ENCODE measurements around the gene TMEM186. TPM values are rescaled to one million over a fixed set of nuclear protein-coding genes. Genes with fewer than 3 reads are reported as not detected.

The TMEM186 gene
- total RNA-seq, 1 donor from 2014 or later: 6.8 TPM

DNA sequence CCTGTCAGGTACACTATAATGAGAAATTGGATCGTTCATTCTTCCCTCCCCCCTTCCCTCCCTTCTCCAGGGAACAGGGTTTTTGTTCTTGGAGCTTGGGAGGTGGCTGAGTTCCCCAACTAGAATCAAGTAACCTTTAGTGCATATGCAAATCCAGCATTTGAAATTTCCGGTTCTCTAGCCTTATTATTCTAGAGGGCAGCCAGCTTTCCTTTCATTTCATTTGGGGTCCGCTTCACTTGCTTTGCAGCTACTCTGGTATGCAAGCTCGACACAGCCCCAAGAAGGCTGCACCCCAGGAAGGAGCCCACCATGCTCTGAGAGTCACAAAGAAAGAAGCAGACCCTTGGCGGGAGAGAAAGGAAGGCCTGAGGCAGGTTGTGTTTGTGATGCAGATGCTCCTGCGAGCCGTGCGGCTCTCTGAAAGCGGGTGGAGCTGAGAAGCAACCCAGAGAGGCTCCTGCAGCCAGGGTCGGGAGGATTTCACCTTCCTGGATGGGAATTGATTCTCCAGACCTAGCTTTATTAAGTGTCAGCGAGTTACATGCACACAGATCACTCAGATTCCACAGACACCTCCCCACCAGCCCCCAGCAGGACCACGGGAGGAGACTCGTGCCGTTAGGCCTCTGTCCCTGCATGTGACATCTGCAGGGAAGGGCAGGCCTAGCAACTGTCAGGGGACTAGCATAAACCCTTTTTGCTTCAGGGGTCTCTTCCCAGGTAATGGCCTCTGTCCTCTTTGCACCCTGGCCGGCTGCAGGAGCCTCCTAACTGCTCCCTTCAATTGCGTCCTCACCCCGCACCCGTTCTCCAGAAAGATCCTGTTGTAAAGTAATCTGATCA lies 34.7 kb upstream of the TMEM186 start:
- Histone ChIP-seq H3K9ac (ENCODE audit: low read depth in 1 of 3, low read length in 3 of 3) (no peak overlapping the region), H3K4me3 (ENCODE audit: low read length in 3 of 3) (no peak overlapping the region), H3K4me1 (ENCODE audit: control insufficient read depth in 3 of 3, insufficient read depth in 3 of 3, low read length in 3 of 3) (peaks cover 0 to 2% (median 0%) of the 10 kb centered on the region in 3 donors), H3K27me3 (ENCODE audit: control insufficient read depth in 3 of 3, insufficient read depth in 3 of 3, low read length in 3 of 3) (no peaks in the 10 kb centered on the region), H3K27ac (ENCODE audit: low read depth, low read length) (no peak overlapping the region), H3K9me3 (ENCODE audit: control insufficient read depth in 3 of 3, low read length in 3 of 3) (no peaks in the 10 kb centered on the region), H3K36me3 (ENCODE audit: control insufficient read depth in 3 of 3, insufficient read depth in 3 of 3, low read length in 3 of 3) (peaks cover 13 to 23% (median 16%) of the 10 kb centered on the region in 3 donors)

- Histone ChIP-seq H3K4me1 (ENCODE audit: control insufficient read depth in 3 of 3, insufficient read depth in 3 of 3, low read length in 3 of 3) (peaks cover 0 to 2% (median 0%) of the 10 kb centered on the region in 3 donors), H3K27ac (ENCODE audit: low read depth, low read length) (no peak overlapping the region), H3K9me3 (ENCODE audit: control insufficient read depth in 3 of 3, low read length in 3 of 3) (no peaks in the 10 kb centered on the region), H3K4me3 (ENCODE audit: low read length in 3 of 3) (no peak overlapping the region), H3K27me3 (ENCODE audit: control insufficient read depth in 3 of 3, insufficient read depth in 3 of 3, low read length in 3 of 3) (no peaks in the 10 kb centered on the region), H3K9ac (ENCODE audit: low read depth in 1 of 3, low read length in 3 of 3) (no peak overlapping the region), H3K36me3 (ENCODE audit: control insufficient read depth in 3 of 3, insufficient read depth in 3 of 3, low read length in 3 of 3) (peaks cover 13 to 23% (median 16%) of the 10 kb centered on the region in 3 donors)
These were observed 34.0 kb upstream of the TMEM186 start for GRCh38 chr16:8831450-8831849.

DNA sequence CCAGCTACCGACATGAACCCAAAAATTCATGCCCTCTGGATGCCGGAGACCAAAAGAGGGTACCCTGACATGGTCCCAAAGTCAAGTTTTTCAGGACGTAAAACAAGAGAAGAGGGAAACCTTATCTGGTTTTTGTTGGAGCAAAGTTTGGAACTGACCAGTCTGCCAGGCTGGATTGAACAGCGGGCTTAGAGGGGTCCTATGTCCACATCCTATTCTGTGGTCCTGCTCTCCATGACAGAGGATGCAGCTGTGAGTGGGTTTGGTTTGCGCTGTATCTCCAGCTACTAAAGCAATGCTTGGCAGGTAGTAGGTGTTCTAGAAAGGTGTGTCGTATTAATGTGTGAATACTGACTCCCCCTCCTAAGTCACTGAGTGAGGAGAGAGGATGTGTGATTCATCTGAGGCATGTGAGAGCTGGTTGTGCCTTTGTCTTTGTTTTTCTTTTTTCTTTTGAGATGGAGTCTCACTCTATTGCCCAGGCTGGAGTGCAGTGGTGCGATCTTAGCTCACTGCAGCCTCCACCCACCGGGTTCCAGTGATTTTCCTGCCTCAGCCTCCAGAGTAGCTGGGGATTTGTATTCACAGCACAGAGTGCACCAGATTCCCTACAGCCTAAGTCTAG lies 31.2 kb upstream of the TMEM186 start:
- H3K9me3 ChIP-seq (ENCODE audit: control insufficient read depth in 3 of 3, low read length in 3 of 3): no peaks in the 10 kb centered on the region
- no peak overlapping the region for H3K9ac ChIP-seq (ENCODE audit: low read depth in 1 of 3, low read length in 3 of 3)
- no peaks in the 10 kb centered on the region for H3K4me1 ChIP-seq (ENCODE audit: control insufficient read depth in 3 of 3, insufficient read depth in 3 of 3, low read length in 3 of 3)
- H3K36me3 ChIP-seq (ENCODE audit: control insufficient read depth in 3 of 3, insufficient read depth in 3 of 3, low read length in 3 of 3): peaks cover 13 to 23% (median 16%) of the 10 kb centered on the region in 3 donors
- no peak overlapping the region for H3K27ac ChIP-seq (ENCODE audit: low read depth, low read length)
- H3K4me3 ChIP-seq (ENCODE audit: low read length in 3 of 3): no peak overlapping the region
- H3K27me3 ChIP-seq (ENCODE audit: control insufficient read depth in 3 of 3, insufficient read depth in 3 of 3, low read length in 3 of 3): no peaks in the 10 kb centered on the region

DNA sequence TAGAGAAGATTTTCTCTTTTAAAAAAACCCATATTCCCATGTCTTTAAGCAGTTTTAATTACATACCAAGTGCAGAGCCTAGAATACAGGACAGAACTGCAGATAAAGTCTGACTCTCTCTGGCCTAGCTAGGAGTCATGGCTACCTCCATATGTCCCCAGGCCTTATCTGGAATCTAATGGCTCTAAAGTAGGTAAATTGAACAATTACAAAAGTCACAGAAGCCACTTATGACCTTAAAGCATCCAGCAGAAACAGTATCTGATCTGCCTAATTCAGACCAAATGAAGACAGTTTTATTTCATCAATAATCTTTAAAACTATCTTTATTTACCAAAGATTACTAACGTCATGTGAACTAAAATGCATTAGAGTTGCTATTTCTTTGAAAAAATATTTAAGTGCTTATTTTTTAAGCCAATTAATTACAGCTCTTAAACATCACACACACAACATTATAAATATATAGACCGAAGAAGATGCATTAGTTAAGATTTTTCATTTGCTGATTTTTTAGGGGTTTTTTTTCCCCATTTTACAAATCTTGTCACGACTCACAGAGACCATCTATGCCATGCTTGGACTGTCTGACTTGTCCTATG lies 28.9 kb upstream of the TMEM186 start:
- Histone ChIP-seq H3K36me3 (ENCODE audit: control insufficient read depth in 3 of 3, insufficient read depth in 3 of 3, low read length in 3 of 3) (peaks cover 11 to 21% (median 14%) of the 10 kb centered on the region in 3 donors), H3K4me3 (ENCODE audit: low read length in 3 of 3) (no peak overlapping the region), H3K9me3 (ENCODE audit: control insufficient read depth in 3 of 3, low read length in 3 of 3) (no peaks in the 10 kb centered on the region), H3K4me1 (ENCODE audit: control insufficient read depth in 3 of 3, insufficient read depth in 3 of 3, low read length in 3 of 3) (no peaks in the 10 kb centered on the region), H3K27ac (ENCODE audit: low read depth, low read length) (no peak overlapping the region), H3K9ac (ENCODE audit: low read depth in 1 of 3, low read length in 3 of 3) (no peak overlapping the region), H3K27me3 (ENCODE audit: control insufficient read depth in 3 of 3, insufficient read depth in 3 of 3, low read length in 3 of 3) (no peaks in the 10 kb centered on the region)

- Histone ChIP-seq H3K27me3 (ENCODE audit: control insufficient read depth in 3 of 3, insufficient read depth in 3 of 3, low read length in 3 of 3) (no peaks in the 10 kb centered on the region), H3K9ac (ENCODE audit: low read depth in 1 of 3, low read length in 3 of 3) (no peak overlapping the region), H3K27ac (ENCODE audit: low read depth, low read length) (no peak overlapping the region), H3K9me3 (ENCODE audit: control insufficient read depth in 3 of 3, low read length in 3 of 3) (no peaks in the 10 kb centered on the region), H3K4me1 (ENCODE audit: control insufficient read depth in 3 of 3, insufficient read depth in 3 of 3, low read length in 3 of 3) (no peaks in the 10 kb centered on the region), H3K36me3 (ENCODE audit: control insufficient read depth in 3 of 3, insufficient read depth in 3 of 3, low read length in 3 of 3) (peaks cover 15 to 23% (median 16%) of the 10 kb centered on the region in 3 donors), H3K4me3 (ENCODE audit: low read length in 3 of 3) (no peak overlapping the region)
These were observed 25.0 kb upstream of the TMEM186 start for GRCh38 chr16:8822403-8822802.

DNA sequence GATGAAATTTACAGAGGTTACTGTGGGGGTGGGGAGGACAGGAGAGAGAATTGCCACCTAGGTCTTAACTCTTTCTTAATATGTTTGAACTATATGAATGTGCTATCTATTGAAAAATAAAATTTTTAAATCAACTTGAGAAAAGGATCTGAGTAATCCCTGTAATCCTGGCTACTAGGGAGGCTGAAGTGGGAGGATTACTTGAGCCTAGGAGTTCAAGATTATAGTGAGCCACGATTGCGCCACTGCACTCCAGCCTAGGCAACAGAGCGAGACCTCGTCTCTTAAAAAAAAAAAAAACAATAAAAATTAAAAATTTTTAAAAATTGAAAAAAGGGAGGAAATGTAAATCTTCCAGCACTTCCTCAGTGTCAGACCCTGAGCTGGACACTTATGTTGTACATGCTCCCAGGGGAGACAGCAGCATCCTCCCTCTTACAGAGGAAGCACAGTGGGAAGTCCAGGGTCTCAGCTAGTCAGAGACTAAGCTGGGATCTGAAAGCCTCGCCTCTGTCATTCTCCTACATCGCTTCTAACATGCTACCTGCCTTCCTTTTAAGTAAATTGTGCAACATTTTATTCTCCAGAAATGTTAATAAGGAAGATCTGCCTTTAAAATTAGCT lies 22.1 kb upstream of the TMEM186 start:
- no peaks in the 10 kb centered on the region for H3K4me1 ChIP-seq (ENCODE audit: control insufficient read depth in 3 of 3, insufficient read depth in 3 of 3, low read length in 3 of 3)
- peaks cover 20 to 33% (median 20%) of the 10 kb centered on the region in 3 donors for H3K36me3 ChIP-seq (ENCODE audit: control insufficient read depth in 3 of 3, insufficient read depth in 3 of 3, low read length in 3 of 3)
- no peaks in the 10 kb centered on the region for H3K27me3 ChIP-seq (ENCODE audit: control insufficient read depth in 3 of 3, insufficient read depth in 3 of 3, low read length in 3 of 3)
- no peak overlapping the region for H3K27ac ChIP-seq (ENCODE audit: low read depth, low read length)
- no peak overlapping the region for H3K4me3 ChIP-seq (ENCODE audit: low read length in 3 of 3)
- H3K9ac ChIP-seq (ENCODE audit: low read depth in 1 of 3, low read length in 3 of 3): no peak overlapping the region
- no peaks in the 10 kb centered on the region for H3K9me3 ChIP-seq (ENCODE audit: control insufficient read depth in 3 of 3, low read length in 3 of 3)

GRCh38 chr16:8818504-8819270 lies 21.2 kb upstream of the TMEM186 start:
- no peaks in the 10 kb centered on the region for H3K27me3 ChIP-seq (ENCODE audit: control insufficient read depth in 3 of 3, insufficient read depth in 3 of 3, low read length in 3 of 3)
- H3K27ac ChIP-seq (ENCODE audit: low read depth, low read length): no peak overlapping the region
- no peaks in the 10 kb centered on the region for H3K4me1 ChIP-seq (ENCODE audit: control insufficient read depth in 3 of 3, insufficient read depth in 3 of 3, low read length in 3 of 3)
- H3K4me3 ChIP-seq (ENCODE audit: low read length in 3 of 3): no peak overlapping the region
- H3K9ac ChIP-seq (ENCODE audit: low read depth in 1 of 3, low read length in 3 of 3): no peak overlapping the region
- H3K36me3 ChIP-seq (ENCODE audit: control insufficient read depth in 3 of 3, insufficient read depth in 3 of 3, low read length in 3 of 3): peaks cover 28 to 40% (median 28%) of the 10 kb centered on the region in 3 donors
- H3K9me3 ChIP-seq (ENCODE audit: control insufficient read depth in 3 of 3, low read length in 3 of 3): no peaks in the 10 kb centered on the region

GRCh38 chr16:8816967-8817655 lies 19.7 kb upstream of the TMEM186 start:
- H3K27me3 ChIP-seq (ENCODE audit: control insufficient read depth in 3 of 3, insufficient read depth in 3 of 3, low read length in 3 of 3): no peaks in the 10 kb centered on the region
- no peak overlapping the region for H3K27ac ChIP-seq (ENCODE audit: low read depth, low read length)
- no peaks in the 10 kb centered on the region for H3K4me1 ChIP-seq (ENCODE audit: control insufficient read depth in 3 of 3, insufficient read depth in 3 of 3, low read length in 3 of 3)
- H3K9me3 ChIP-seq (ENCODE audit: control insufficient read depth in 3 of 3, low read length in 3 of 3): no peaks in the 10 kb centered on the region
- H3K36me3 ChIP-seq (ENCODE audit: control insufficient read depth in 3 of 3, insufficient read depth in 3 of 3, low read length in 3 of 3): peaks cover 40 to 56% (median 44%) of the 10 kb centered on the region in 3 donors
- no peak overlapping the region for H3K4me3 ChIP-seq (ENCODE audit: low read length in 3 of 3)
- no peak overlapping the region for H3K9ac ChIP-seq (ENCODE audit: low read depth in 1 of 3, low read length in 3 of 3)

All from skeletal muscle tissue (tissue), 4 donors.